Cortex of kidney (tissue), 1 donor: ENCODE results near the gene GDF11.

Experiments
- DNase-seq: peaks from one replicate; lab custom pipeline; 2025; lab: John Stamatoyannopoulos, UW

The GDF11 gene

GRCh38 chr12:55723516-55724225 lies 19.3 kb upstream of the GDF11 start:
- DNase-seq: no peak

DNA sequence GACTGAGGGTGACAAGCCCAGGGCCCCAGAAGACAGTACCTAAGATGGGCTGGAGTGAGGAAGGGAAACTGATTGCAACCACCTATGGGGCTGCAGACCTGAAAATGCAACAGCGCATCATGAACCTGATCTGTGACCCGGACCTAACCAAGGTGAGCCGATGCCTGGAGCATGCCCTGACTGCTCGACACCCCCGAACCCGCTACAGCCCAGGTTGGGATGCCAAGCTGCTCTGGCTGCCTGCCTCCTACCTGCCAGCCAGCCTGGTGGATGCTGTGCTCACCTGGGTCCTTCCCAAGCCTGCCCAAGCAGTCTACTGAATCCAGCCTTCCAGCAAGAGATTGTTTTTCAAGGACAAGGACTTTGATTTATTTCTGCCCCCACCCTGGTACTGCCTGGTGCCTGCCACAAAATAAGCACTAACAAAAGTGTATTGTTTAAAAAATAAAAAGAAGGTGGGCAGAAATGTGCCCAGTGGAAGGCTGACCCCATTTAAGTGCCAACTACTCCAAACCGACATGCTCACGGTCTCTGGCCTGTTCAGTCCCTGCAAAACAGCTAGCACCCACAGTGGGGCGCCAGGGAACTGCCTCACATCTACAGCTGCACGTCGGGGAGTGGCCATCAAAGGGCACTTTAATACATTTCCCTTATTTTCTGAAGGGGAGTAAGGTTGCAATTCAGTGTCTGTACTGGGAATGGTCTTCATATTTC lies 18.5 kb upstream of the GDF11 start:
- no peak for DNase-seq

DNA sequence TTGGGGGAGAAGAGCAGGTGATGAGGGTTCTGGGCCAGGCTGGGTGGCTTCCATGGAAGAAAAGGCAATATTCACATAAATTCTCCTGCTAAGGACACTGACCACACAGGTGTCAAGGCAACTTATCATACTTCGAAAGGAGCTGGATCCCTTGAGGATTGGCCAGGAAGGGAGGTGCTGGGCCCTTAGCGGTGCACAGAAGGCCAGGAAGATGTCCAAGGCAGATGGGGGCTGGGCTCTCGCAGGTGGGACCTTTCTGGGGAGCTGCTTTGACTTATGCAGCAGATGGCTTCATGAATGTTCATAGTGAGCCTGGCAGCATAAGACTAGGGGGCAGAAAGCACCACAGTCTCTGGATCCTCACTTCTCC lies 18.0 kb upstream of the GDF11 start:
- DNase-seq: no peak

- DNase-seq: no peak
Measured at GRCh38 chr12:55725556-55725955, 17.4 kb upstream of the GDF11 start.

- no peak for DNase-seq
Measured at GRCh38 chr12:55726971-55727370, 16.0 kb upstream of the GDF11 start.

- no peak for DNase-seq
Measured at GRCh38 chr12:55727643-55728185, 15.2 kb upstream of the GDF11 start.

DNA sequence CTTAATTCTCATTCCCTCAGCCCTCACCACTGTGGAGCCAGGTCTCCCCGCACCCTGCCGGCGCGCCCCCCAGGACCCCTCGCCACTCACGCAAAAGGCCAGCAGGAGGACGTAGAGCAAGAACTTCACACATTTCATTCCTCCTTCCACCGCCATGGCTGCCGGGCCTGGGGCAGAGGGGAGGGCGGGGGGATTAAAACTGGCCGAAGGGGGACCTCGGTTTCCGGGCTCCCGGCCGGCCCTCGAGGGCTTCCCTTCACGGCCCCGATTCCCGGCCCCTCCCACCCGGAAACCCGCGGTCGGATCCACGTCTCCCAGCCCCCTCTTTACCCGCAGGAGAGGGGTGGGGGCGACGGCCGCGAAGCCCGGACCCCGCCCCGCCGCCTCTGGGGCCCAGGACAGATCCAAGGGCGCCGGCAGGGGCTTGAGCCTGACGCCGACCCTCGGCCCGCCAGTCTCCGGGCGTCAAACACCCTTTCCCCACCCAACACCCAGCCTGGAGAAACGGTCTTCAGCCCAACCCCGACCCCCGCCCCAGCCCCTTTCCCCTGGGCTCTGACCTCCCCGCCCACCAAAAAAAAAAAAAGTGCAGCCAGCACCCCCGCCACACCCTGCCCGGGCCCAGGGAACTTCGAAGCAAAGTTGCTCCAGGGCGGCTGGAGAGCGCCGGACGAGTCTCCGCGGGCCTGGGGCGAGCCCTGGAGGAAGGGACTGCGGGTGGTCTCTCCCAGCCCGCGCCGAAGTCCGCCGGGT lies 14.6 kb upstream of the GDF11 start:
- no peak for DNase-seq

- no peak for DNase-seq
Measured at GRCh38 chr12:55728939-55729818, 13.7 kb upstream of the GDF11 start, which contains the start of gene CD63. Gene CD63 (minus strand): TSS chr12:55729009. CDS start chr12:55728341, 668 bp downstream.

DNA sequence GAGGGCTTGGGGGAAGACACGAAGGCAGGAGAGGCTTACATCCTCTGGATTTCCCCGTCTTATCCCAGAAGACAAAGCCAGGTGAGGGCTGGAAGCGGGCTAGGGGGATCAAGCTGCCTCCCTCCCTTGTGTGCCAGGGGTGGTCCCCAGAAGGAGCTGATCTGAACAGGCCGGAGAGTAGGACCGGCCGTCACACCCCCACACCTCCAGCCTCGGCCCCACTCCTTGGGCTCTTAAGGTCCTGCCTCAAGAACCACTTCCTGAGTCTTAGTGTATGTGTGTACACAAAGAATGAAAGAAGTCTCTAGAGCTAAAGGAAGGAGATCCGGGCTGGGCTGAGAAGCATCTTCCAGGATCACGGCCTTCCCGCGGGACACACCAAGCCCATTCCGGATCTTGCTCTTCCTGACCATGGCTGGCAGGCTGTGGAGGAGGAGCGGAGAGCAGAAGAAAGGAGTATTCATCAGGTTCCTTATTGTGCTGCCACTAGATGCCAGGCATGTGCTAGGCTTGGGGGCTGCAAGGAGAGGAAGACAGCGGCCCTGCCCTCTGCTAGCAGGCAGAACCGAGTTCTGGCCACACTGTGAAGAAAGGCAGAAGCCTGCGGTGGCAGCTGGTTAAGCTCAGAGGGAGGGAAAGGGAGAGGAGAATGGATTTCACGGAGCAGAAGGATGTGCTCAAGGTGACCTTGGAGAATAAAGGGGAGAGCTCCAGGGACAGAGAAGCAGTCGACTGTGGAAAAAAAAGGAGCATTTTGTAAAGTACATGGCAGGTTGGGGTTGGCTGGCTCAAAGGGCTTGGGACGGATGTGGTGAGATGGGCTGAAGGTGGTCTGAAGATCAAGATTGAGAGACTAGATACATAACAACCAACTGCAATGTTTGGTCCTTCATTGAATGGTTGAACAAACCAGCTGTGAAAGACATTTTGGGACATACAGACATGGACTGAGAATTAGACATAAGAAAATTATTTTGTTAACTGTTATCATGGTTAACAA lies 12.8 kb upstream of the GDF11 start:
- no peak for DNase-seq

DNA sequence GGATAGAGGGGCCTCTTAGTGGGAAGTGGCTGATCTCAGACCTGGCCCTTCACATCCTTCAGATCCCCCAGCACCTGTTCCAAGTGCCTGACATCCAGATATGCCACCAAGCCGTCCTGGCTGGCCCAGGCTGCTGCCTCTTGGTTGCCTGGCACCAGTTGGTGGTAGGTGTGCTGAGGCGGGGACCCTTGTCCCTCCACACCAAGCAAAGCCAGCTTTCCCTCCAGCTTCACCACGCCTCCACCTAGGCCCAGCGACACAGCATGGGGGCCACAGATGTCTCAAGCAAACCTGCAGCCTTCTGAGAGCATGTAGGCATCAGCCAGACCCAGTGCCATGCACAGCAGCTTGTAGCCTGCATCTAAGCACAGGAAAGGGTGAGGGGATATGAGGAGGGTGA lies 10.6 kb upstream of the GDF11 start:
- no peak for DNase-seq

DNA sequence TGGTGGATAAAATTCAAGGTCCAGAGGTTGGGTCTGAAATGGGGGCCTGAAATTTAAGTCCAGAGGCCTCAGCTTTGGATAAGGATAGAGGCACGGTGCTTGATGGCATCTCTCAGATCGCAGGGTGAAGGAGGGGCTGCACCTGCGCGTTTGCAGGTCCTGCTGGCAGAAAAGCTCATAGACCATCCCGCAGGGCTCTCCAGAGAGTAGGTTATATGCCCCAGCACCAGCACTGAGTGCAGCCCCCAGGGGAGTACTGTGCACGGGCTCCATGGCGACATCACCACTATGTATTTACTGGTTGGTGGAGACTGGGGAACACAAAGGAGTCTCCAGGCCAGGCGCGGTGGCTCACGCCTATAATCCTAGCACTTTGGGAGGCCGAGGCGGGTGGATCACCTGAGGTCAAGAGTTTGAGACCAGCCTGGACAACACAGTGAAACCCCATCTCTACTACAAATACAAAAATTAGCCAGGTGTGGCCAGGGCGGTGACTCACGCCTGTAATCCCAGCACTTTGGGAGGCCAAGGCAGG lies 9.8 kb upstream of the GDF11 start:
- DNase-seq: no peak

DNA sequence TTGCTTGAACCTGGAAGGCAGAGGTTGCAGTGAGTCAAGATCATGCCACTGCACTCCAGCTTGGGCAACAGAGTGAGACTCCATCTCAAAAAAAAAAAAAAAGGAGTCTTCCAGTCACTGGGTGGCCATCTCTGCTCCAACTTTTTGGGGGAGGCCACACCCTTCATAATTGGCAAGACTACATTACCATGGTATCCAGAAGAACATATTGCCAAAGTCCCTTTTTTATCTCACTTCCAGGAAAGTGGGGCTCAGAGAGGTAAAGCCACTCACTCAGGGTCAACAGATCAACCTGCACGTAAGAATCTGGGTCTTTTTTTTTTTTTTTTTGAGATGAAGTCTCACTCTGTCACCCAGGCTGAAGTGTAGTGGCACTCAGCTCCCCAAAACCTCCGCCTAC lies 9.1 kb upstream of the GDF11 start:
- no peak for DNase-seq

DNA sequence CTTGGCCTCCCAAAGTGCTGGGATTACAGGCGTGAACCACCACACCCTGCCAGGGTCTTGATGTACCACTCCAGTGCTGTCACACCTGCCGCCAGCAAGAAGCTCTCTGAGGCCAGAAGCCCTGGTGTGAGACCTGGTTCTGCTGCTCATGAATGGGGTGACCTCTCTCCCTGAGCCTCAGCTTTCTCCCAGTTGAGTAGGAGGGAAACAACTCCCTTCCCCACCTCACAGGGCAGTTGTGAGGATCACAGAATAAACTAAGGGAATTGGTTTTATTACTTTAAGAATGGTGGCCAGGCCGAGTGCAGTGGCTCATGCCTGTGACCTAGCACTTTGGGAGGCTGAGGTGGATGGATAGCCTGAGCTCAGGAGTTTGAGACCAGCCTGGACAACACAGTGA lies 8.3 kb upstream of the GDF11 start:
- DNase-seq: no peak

GRCh38 chr12:55736076-55736475 lies 6.8 kb upstream of the GDF11 start:
- no peak for DNase-seq

DNA sequence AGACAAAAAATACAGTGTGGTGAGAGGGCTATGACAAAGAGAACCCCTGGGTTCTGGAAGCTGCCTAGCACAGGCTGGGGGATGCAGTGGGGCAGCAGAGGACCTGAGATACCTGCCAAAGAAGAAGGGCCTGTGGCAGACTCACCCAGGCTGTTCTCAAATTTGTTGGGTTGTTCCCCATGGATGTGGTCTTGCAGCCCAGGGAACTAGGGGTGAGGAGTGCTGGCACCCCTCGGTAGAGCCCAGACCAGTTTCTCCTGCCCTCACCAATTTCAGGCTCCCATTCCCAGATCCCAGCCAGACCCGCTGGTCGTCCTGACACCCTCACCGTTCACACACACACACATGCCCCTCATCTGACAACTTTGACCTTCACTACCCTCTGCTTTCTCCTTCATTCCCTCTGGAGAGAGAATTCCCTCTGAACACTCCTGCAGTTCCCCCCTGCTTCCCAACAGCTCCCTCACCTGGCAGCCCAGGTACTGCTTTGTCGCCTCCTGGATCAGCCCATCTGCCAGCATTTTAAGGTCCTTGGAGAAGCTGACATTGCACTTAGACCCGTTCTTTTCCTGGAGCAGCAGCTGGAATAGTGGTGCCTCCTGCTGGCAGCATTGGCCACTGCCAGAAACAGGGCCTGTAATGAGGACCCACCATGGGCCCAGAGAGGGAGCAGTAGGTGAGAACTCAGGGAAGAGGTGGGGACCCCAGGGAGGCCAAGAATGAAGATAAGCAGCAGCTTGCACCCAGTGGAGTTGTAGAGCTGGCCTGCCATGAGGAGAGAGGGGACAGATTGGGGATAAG lies 5.9 kb upstream of the GDF11 start:
- DNase-seq: no peak

GRCh38 chr12:55737581-55738122 lies 5.3 kb upstream of the GDF11 start:
- no peak for DNase-seq

- no peak for DNase-seq
Measured at GRCh38 chr12:55738123-55739024, 4.5 kb upstream of the GDF11 start.

DNA sequence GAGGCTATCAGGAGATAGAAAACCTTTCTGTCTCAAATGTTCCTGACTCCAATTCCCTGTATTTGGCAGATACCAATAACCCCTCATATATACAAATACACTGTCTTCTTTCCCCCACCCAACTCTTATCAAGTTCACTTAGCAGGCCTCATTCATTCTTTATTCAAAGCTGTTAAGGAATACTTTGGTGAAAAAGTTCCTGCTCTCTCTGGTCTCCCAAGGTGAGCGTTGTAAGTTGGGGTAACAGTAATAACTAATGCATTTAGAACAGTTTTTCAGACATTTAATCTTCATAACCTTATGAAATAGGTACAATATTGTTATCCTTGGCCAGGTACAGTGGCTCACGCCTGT lies 3.9 kb upstream of the GDF11 start:
- no peak for DNase-seq
